ENCODE results near the gene RNPS1. TPM values are rescaled to one million over a fixed set of nuclear protein-coding genes. Genes with fewer than 3 reads are reported as not detected.

Gene RNPS1

GRCh38 chr16:2205104-2205966 is 62.6 kb downstream of the RNPS1 start, which contains the start of gene MLST8:
Gene MLST8 (plus strand): TSS chr16:2205454. CDS start chr16:2206086, 632 bp downstream.
- TF ChIP-seq POLR2AphosphoS5 (IDR thresholded peaks at IDR 0.05; ENCODE audit: low read depth): peak; percentile 94
- TF ChIP-seq SPI1 (IDR thresholded peaks at IDR 0.05; ENCODE audit: borderline replicate concordance, low read depth): peak; percentile 51; the same call in 1 of the 2 replicates
- TF ChIP-seq GABPA (IDR thresholded peaks at IDR 0.05; ENCODE audit: low read depth): no peak
- no peak for TF ChIP-seq CTCF (IDR thresholded peaks at IDR 0.05; ENCODE audit: insufficient read depth, low read length)
- TF ChIP-seq REST (IDR thresholded peaks at IDR 0.05; ENCODE audit: insufficient replicate concordance, low read depth): peak; percentile 36
- Histone ChIP-seq H3K27me3 (ENCODE audit: insufficient read depth, poor library complexity, severe bottlenecking) (no peaks in the 10 kb centered on the region), H3K27ac (replicated peaks) (peak within 1 kb of the TSS; percentile 97), H3K4me3 (replicated peaks; ENCODE audit: insufficient read depth, low read length) (peak within 1 kb of the TSS; percentile 80)
- DNase-seq (ENCODE audit: low read depth in 1 of 2, low spot score in 1 of 2): peak; percentile 85 to 88

- Histone ChIP-seq H3K4me3 (replicated peaks; ENCODE audit: insufficient read depth, low read length) (peak overlapping the region; percentile 80), H3K27me3 (ENCODE audit: insufficient read depth, poor library complexity, severe bottlenecking) (no peaks in the 10 kb centered on the region), H3K27ac (replicated peaks) (peak overlapping the region; percentile 97)
- TF ChIP-seq SPI1 (IDR thresholded peaks at IDR 0.05; ENCODE audit: borderline replicate concordance, low read depth) (no peak), REST (IDR thresholded peaks at IDR 0.05; ENCODE audit: insufficient replicate concordance, low read depth) (no peak), GABPA (IDR thresholded peaks at IDR 0.05; ENCODE audit: low read depth) (no peak), CTCF (IDR thresholded peaks at IDR 0.05; ENCODE audit: insufficient read depth, low read length) (no peak), POLR2AphosphoS5 (IDR thresholded peaks at IDR 0.05; ENCODE audit: low read depth) (no peak)
- no peak for DNase-seq (ENCODE audit: low read depth in 1 of 2, low spot score in 1 of 2)
Measured at GRCh38 chr16:2204416-2205103, 63.4 kb downstream of the RNPS1 start.

Small RNAs within 50 kb of the gene (microRNA-seq; reads per million reads assigned to microRNA genes)
- gene MIR3677: 22.3 reads per million, percentile 47 among the genes with 10 or more reads in this experiment
- gene MIR4717: not detected
